HG03378 (cell line): ENCODE measurements around the gene ADGRG3.

Experiments
- ATAC-seq: cut with Tn5 transposase; IDR thresholded peaks from one replicate; pipeline ENCODE4 v1.9.1; 2021; ENCODE audit warnings: mild to moderate bottlenecking, moderate library complexity; ENCODE audit not compliant: unreplicated experiment

The ADGRG3 gene

DNA sequence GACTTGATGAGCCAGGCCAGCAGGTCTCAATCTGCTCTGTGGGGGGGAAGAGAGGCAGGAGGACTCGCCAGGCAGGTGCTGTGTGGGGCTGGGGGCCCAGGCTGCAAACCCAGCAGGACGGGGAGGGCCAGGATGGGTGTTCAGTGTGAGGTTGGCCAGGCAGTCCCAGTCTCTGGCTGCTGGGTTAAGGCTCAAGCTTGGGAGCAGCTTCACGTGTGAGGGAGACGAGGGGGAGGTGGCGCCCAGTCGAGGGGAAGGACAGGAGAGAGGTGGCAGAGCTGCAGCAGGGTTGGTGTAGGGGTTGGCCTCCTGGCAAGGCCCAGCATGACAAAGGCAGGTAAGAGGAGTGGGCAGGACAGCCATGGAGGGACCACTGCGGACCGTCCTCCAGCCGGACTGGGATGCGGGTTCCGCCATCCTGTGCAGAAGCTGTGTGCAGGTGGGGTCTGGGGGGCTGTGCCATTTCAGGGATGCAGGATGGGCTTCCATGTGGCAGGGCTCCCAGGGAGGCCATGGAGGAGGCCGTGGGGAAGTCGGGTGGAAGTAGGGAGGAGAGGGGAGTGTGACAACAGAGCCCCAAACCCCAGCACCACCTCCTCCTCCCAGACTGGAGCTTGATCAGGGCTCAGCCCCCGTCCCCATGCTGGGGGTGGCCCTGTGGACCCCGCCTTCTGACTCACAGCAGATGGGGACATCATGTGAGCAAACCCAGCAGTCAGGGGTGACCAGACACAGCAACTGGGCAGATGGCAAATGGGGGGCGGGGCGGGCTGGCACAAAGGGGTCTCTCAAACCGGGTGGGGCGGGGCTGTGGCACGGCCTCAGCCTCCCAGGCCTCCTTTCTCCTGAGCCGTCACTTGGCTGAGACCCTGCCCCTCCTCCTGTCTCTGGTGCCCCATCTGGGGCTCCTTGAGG is 36.9 kb upstream of the ADGRG3 start:
- no peak for ATAC-seq

DNA sequence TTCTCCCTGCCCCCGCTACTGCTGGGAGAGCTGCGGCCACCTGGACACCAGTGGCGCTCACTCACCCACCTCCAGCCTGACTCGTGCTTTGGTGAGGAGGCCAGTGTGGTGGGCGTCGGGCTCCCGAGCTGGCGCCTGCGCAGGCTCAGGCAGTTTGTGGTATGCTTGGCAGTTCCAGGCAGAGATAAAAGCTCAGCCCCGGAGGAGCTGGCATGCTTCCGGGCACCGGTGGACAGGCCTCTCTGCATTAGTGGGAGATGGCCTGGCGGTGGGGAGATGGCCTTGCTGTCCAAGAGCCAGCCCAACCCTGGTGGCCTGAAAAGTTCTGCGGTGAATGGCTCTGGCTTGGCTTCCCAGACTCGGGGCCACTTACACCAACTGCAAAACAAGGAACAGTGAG is 35.5 kb upstream of the ADGRG3 start:
- no peak for ATAC-seq

DNA sequence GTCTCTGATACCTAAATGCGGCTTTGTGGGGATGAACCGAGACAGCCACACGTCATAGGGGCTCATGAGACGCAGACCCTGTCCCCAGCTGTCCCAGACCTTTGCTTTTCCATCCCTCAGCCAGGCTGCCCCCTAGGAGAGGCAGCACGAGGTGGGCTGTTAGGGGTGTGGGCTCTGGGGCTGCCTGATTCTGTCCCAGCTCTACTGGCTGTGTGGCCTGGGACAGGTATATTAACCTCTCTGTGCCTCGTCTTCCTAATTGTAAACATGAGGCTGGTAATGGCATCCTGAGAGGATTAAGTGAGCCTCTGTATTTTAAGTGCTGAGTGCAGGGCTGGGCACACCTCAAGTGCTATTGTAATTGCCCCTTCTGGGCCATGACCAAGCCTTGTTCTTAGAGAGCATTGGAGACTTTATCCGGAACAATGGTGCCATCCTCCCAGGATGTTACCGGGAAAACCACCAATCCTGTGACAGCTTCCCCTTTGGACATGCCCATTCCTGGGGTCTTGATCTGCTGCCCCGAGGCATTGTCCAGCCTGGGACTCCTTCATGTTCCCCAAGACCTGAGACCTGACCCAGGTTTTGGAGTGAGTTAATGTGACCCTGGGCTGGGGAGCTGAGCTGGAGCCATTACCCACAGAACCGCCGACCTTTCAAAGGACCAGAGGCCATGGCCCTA is 34.6 kb upstream of the ADGRG3 start:
- no peak for ATAC-seq

DNA sequence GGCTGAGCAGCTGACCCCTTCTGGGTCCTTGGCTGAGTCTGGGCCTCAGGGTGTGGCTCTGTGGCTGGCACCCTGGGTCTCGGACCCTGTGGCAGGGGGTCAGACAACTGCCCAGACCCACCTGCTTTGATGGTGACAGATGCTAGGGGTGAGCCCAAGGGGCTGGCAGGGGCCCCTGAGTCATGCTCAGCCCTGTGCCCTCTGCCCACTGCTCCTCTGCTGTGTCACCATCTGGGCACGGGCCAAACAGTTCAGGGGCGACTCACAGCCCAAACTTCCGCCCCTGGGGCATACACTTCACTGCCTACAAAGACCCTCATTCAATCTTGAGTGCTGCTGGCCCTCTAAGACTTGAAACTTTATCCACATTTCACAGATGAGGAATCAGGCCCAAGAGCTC is 33.9 kb upstream of the ADGRG3 start:
- no peak for ATAC-seq

DNA sequence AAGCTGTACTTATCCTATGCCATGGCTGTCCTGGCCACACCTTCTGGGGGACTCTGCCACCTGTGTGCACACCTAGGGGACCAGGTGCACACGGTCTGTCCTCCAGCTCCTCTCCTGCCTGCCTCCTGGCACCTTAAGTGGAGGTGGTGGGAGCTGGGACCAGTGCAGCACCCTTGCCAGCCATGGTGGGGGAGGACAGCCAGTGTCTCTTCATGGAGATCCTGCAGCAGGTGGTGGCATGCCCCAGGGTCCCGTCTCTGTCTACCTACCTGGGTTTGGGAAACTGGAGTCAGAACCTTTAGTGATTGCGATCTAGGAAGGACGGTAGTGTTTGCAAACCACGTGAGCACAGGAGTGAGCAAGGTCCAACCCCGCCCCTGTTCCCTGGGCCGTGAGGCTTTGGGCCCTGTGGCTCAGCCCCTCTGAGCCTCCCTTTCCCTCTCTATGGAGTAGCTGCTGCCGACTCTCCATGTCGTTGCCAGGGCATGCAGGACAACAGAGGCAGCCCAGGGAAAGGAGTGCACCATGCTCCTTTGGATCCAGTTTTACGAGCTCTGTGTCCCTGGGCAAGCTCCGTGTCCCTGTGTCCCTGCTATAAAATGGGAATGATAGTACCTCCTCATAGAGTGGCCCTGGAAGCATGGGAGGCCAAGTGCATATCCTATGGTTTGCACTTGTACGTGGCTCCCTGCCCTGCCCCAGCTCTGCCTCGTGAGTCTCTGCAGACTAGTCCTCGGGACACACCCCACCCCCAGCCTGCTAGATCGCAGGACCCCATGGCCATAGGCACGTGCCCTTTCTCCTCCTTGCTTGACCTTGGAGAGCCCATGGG is 32.6 kb upstream of the ADGRG3 start:
- no peak for ATAC-seq

DNA sequence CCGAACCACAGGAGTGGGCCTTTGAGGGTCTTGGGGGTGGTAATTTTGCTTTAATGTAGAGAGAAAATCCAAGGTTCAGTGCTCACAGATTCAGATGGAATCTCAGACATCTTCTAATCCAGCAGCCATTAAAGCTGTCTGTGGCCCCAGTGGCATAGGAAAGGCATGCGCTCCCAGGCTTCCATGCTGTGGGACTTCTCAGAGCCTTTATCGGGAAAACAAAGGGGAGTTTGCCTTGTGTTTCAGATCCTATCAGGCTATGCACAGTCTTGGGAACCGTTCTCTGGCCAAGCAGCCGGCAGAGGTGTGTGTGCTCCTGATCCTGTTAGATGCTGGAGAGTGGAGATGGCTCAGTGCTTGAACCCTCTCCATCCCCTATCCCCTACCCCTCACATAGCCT is 31.9 kb upstream of the ADGRG3 start:
- no peak for ATAC-seq

DNA sequence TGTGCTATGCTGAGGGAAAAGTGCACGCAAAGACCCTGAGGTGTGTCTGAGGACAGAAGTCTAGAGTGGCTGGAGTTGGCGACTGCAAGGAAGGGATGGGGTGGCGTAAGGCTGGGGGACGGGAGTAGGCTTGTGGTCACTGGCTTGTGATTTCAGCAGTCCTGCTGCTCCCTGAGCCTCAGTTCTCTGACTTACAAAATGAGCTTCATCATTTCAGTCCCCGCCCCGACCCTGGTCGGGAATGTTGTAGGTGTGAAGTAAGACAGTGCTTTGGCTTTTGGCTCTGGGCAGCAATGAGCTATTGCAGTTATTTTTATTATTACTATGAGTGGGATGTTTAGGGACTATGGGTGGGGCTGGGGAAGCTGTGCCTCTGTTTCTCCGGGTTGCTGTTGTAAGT is 31.1 kb upstream of the ADGRG3 start:
- ATAC-seq, result no peak

DNA sequence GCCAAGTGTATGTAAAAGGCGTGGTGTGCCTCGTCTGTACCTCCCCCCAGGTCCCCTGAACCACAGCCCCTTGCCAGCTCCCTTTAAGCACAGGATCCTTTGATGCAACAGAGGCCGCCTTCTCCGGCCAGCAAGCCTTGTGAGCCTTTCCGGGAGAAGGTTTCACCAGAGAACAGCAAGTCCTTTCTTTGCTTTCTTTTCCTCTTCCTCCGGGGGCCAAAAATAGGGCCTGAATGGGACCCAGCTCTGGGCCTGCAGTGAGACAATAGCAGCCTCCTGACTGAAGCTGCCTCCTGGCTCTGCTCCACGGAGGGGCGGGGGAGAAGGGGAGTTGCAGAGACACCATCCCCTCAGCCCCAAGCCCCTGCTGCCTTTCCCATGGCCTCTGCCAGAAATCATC is 30.7 kb upstream of the ADGRG3 start:
- no peak for ATAC-seq

DNA sequence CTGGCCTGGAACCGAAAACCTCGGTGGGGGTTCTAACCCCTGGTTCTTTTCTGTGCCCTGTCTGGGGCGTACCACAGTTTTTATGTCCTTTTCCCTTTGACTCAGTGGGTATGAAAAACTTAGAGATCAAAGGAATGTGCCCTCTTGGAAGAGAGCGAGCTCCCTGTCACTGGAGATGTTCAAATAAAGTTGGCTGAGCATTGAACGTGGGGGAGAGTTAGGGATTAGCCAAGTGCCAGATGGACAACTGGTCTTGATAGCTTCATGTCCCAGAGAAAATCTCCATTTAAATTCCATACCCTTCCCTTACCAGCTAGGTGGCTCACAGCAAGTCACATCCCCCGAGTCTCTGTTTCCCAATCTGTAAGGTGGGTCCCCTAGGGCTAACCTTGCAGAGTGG is 30.1 kb upstream of the ADGRG3 start:
- no peak for ATAC-seq

DNA sequence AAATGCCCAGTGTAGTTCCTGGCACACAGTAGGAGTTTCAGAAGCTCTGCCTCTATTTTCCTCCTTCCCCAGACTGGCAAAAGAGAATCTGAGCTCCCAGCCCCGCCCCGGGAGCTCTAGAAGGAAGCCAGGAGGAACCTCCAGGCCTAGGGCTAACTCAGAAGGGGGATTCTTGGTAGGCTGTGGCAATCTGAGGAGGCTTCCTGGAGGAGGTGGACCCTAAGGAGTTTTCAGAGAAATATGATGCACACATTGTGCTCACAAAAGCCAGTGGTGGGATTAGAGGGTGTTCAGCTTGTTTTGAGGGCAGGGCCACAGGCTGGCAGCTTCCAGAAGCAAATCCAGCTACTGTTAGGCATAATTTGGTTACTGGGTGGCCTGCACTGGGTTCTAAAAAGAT is 29.7 kb upstream of the ADGRG3 start:
- no peak for ATAC-seq

DNA sequence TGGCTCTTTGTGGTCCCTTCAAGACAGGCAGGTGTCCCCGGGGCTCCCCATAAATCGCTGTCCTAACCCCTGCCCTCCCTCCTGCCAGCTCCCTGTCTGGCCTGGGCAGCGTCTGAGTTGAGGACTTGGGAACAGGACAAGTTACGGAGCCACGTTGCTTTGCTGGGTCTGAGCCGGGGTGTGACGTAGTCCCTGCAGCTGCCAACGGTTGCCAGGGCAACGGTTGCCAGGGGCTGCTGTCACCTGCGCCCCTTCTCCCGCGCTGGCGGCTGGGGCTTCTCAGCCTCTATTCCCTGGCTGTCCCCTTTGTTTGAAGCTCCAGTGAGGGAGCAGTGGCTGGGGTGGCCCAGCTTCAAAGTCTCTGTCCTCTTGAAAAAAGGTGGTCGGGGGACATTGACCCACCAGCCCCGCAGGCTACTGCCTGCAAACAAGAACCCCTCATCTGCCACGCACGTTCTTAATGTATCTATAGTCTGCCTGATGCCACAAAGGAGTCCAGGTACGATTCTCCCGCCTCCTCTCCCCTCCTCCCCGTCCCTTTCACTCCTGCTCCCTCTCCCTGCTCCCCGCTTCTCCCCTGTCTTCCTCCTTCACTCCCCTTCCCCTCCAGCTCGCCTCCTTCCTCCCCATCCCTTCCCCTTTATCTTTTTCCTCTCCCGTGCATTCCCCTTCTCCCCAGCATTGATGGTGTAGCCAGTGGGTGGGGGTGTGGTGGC is 28.8 kb upstream of the ADGRG3 start:
- no peak for ATAC-seq

DNA sequence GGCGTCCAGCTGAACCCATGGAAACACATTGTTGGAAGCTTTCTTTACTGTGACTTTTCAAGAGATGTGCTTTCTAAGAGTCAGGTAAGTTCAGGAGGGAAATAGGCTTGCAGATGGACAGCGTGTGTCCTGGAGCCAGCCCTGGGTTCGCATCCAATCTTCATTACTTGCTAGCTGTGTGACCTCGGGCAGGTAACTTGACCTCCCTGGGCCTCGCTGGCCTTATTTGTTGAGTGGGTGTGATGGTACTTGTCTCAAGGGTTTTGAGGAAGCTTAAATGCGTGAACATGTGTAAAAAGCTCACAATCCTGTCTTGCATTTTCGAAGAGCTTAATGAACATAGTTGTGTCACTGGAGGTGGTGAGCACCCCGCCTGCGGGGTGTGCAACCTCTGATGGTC is 27.9 kb upstream of the ADGRG3 start:
- no peak for ATAC-seq

DNA sequence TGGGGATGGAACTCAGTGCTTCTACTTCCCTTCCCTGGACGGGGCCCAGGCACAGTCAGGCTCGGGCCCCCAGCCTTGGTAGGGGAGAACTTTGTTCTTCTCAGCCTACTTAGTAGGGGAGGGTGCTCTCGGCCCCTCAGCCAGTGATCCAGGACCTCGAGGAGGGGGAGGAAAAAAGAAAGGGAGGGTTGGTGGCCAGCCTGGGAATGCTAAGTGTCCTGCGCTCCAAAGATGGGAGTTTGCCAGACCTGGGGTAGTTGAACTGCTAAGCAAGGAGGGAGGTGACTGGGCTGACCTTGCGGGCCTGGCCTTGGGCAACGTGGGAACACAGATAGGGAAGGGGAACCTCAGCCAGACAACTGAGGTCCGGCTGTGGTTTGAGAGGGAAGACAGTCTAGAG is 27.5 kb upstream of the ADGRG3 start:
- no peak for ATAC-seq

DNA sequence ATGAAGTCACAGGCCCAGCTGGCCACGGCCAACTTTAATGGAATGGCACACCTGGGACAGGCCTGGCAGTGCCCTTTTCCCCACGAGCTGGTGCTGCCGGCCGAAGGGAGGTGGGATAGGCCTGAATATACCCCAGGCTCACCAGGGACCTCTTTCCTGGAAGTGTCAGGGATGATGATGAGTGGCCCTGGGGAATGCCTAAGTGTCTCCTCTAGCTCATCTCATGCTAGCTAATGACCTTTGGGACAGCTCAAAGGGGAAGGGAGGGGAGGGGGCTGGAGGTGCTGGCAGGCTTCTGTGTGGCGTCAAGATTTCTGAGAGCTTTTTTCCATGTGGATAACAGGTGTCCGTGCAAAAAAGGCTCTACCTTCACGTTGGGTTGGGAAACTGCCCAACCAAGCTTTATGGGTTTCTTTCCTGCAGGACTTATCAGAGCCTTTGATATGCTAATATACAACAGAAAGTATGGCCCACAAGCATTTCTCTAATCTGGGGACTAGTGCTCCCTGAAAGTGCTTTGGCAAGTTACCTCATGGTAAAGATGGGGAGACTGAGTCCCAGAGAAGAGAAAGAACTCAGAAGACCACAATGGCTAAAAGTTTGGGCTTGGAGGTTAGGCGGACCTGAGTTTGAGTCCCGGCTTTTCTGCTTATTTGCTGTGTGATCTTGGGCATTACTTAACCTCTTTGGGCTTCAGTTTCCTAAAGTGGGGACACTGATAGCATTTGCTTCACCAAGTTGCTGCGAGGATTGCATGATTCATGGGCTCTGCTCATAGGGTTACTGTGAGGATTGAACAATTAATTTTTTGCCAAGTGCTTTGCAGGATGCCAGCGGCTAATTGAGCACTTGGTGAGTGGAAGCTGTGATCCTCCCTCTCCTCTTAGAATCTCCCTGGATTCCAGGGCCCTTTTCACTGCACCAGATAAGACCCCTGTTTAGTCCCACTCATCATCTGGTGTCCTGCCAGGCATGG is 25.7 kb upstream of the ADGRG3 start:
- ATAC-seq, result no peak

DNA sequence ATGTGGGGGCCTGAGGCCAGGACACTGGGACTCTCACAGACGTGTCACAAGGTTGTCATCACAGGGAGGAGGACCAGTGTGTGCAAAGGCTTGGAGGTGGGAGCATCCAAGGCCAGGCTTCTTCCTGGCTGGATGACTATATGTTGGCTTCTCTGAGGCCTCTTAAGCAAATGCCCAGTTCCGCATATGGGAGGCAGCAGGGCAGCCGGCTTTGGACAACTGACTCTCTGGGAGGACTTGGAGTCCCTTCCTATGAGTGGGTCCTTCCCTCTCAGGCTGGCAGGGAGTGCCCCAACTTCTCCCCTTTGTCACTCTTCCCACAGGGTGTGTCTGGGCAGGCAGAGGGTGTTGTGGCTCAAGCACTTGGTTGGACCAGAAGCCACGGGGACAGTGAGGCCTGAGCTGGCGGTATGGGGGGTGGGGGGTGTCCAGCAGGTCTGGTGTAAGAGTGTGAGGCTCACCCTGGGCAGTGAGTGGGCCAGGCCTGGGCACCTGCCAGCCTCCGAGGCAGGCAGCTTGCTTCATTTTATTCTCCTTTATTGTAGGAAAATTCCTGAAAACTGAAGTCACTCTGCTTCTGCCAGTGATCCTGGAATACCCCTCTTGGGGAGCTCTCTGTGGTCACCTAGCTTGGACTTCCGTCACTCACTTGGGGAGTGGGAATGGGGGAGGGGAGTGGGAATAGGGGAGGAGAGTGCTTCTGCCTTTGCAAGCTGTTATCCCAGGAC is 24.8 kb upstream of the ADGRG3 start:
- ATAC-seq, result no peak

DNA sequence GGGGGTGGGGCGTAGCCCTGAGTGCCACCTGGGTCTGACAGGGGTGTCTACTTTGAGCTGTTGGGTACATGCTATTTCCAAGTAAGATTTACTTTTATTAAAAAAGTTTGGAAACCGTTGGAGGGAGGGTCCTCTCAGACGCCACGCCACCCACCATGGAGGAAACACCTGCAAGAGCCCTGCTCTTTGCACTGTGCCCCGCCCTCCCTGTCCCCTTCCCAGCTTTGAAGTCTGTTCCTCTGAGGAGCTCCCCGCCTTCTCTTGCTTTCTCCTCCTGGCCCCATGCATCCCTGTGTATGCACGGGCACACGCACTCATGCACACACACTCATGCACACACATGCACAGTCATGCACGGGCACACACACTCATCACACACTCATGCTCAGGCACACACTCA is 24.2 kb upstream of the ADGRG3 start:
- ATAC-seq, result no peak

DNA sequence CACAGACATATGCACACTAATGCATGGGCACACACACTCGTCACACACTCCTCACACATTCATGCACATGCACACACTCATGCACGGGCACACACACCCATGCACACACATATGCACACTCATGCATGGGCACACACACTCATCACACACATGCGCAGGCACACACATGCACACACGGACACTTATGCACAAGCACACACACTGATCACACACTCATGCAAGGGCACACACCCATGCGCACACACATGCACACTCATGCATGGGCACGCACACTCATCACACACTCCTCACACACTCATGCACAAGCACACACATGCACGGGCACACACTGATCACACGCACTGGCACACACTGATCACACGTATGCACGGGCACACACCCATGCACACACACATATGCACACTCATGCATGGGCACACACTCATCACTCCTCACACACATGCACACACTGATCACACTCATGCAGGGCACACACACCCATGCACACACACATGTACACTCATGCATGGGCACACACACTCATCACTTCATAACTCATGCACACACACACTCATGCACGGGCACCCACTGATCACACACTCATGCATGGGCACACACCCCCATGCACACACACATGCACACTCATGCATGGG is 23.6 kb upstream of the ADGRG3 start:
- no peak for ATAC-seq

DNA sequence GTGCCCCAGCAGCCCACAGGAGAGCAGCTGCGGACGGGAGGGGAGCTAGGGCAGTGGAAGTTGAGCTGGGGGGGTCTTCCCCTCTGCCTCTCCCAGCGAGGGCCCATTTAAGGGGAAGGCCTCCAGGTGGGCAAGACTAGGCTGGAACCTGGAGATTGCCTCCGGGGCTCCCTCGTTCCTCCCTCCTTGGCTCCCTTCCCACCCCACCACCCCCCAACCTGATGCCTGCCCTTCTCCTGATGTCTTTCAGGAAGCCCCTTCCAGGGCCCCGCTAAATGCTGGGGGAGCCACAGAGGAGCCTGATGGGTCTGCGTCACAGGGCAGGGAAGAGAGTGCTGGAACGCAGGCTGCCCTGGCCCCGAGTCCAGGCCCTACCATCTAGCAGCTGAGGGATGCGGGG is 22.9 kb upstream of the ADGRG3 start:
- ATAC-seq, result no peak
